ENCODE measurements around the gene TMSB15C.
"Not testable (repeated sequence)": the region's sequence is repeated elsewhere in the genome, so short reads cannot be mapped to it uniquely, and the experiment has no call there.

TMSB15C gene

DNA sequence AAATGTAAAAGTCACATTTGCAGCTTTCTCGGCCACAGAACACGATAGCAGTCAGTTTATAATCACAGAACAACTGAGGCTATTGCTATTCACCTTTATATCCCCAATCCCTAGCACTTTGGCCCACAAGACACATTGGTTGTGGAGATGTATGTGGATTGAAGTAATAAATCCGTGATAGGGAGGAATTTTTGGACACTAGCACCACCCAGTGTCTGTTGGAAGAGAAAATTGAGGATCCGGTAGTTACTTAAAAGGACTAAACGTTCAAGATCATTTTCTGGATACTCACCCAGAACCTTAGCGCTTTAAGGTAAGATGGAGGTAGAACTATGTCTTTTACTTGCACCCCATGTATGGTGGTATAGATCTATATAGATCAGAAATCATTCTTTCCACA is 1.8 kb upstream of the TMSB15C start:
- H3K4ac ChIP-seq (ENCODE audit: low read depth, low read length); H3K23ac ChIP-seq (ENCODE audit: low read length): not testable (repeated sequence)
- WGBS (ENCODE audit: extremely low coverage, insufficient coverage, low lambda C conversion rate), result no CpG with 5 or more reads among the region's 6 CpGs

DNA sequence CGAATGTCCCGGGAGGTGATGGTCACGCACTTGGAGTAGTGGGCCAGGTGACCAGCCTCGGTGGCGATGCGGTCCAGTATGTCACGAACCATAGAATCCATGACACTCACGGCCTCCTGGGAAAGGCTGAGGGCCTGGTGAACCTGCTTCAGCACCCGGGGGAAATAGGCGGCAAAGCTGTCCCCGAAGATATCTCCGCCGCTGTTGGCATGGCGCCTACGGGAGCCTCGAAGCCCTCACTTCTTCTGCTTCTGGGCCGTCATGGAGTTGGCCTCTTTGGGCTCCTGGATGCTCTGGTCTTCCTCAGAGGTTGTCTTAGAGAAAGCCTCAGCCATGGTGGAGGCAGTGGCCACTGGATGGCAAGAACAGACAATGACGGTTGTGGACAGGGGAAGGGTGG is 13.4 kb downstream of the TMSB15C start:
- not testable (repeated sequence) for H3K79me1 ChIP-seq (ENCODE audit: low read length); H4K8ac ChIP-seq (ENCODE audit: low read depth, low read length); H2BK5ac ChIP-seq (ENCODE audit: low read length); H2BK120ac ChIP-seq (ENCODE audit: low read depth, low read length); DNase-seq; H3K4me1 ChIP-seq (ENCODE audit: control insufficient read depth, low read depth, low read length); H3K36me3 ChIP-seq (ENCODE audit: control insufficient read depth, insufficient read depth, low read length); H3K56ac ChIP-seq (ENCODE audit: low read length); H3K27ac ChIP-seq (ENCODE audit: low read depth, low read length); H3K9ac ChIP-seq (ENCODE audit: low read length); H3K27me3 ChIP-seq (ENCODE audit: insufficient read depth, low read length, poor library complexity); H2BK15ac ChIP-seq (replicated peaks; ENCODE audit: low read depth); H3K4me2 ChIP-seq (ENCODE audit: low read length); H3K4me3 ChIP-seq (ENCODE audit: low read length); H4K5ac ChIP-seq (ENCODE audit: low read length); H2AK5ac ChIP-seq (ENCODE audit: low read length); H3K23ac ChIP-seq (ENCODE audit: low read length); H3K18ac ChIP-seq (ENCODE audit: low read length); H3K4ac ChIP-seq (ENCODE audit: low read depth, low read length); H3K79me2 ChIP-seq (ENCODE audit: control insufficient read depth, insufficient read depth, low read length)
- WGBS (ENCODE audit: extremely low coverage, insufficient coverage, low lambda C conversion rate), result no CpG with 5 or more reads among the region's 18 CpGs

More for the DNA sequence above, 1.8 kb upstream of the TMSB15C start:
- H3K9ac ChIP-seq (ENCODE audit: low read length); H3K27ac ChIP-seq (ENCODE audit: low read depth, low read length); H2AK5ac ChIP-seq (ENCODE audit: low read length); H3K36me3 ChIP-seq (ENCODE audit: control insufficient read depth, insufficient read depth, low read length); H4K5ac ChIP-seq (ENCODE audit: low read length); H2BK120ac ChIP-seq (ENCODE audit: low read depth, low read length); H3K4me3 ChIP-seq (ENCODE audit: low read length); H3K79me1 ChIP-seq (ENCODE audit: low read length); H3K18ac ChIP-seq (ENCODE audit: low read length); H4K8ac ChIP-seq (ENCODE audit: low read depth, low read length); H3K56ac ChIP-seq (ENCODE audit: low read length); H2BK5ac ChIP-seq (ENCODE audit: low read length); H3K27me3 ChIP-seq (ENCODE audit: insufficient read depth, low read length, poor library complexity); DNase-seq; H2BK15ac ChIP-seq (replicated peaks; ENCODE audit: low read depth); H3K79me2 ChIP-seq (ENCODE audit: control insufficient read depth, insufficient read depth, low read length); H3K4me1 ChIP-seq (ENCODE audit: control insufficient read depth, low read depth, low read length); H3K4me2 ChIP-seq (ENCODE audit: low read length): not testable (repeated sequence)

DNA sequence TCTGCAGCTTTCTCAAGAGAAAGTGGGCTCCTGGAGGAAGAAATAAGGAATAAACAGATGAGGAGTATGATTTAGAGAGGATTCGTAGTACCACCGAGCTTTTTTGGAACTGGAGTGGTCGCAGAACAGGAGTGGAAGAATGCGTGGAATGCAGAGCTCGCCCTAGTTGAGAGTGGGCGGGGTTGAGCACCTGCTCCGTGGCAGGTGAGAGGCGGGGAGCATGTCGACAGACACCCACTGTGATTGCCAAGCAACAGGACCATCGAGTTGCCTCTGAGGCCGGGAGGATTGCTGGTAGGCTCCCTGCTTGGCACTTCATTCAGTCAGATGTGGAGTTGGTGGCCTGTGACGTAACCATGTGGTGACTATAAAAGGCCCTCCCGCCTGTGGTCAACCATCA is 21.1 kb downstream of the TMSB15C start:
- not testable (repeated sequence) for H3K23ac ChIP-seq (ENCODE audit: low read length); H3K56ac ChIP-seq (ENCODE audit: low read length); H2BK15ac ChIP-seq (replicated peaks; ENCODE audit: low read depth); DNase-seq; H3K79me1 ChIP-seq (ENCODE audit: low read length); H3K4me3 ChIP-seq (ENCODE audit: low read length); H3K36me3 ChIP-seq (ENCODE audit: control insufficient read depth, insufficient read depth, low read length); H2BK120ac ChIP-seq (ENCODE audit: low read depth, low read length); H3K79me2 ChIP-seq (ENCODE audit: control insufficient read depth, insufficient read depth, low read length); H3K27ac ChIP-seq (ENCODE audit: low read depth, low read length); H3K18ac ChIP-seq (ENCODE audit: low read length); H4K5ac ChIP-seq (ENCODE audit: low read length); H3K27me3 ChIP-seq (ENCODE audit: insufficient read depth, low read length, poor library complexity); H2BK5ac ChIP-seq (ENCODE audit: low read length); H3K4ac ChIP-seq (ENCODE audit: low read depth, low read length); H4K8ac ChIP-seq (ENCODE audit: low read depth, low read length); H2AK5ac ChIP-seq (ENCODE audit: low read length); H3K9ac ChIP-seq (ENCODE audit: low read length); H3K4me1 ChIP-seq (ENCODE audit: control insufficient read depth, low read depth, low read length); H3K4me2 ChIP-seq (ENCODE audit: low read length)
- no CpG with 5 or more reads among the region's 13 CpGs for WGBS (ENCODE audit: extremely low coverage, insufficient coverage, low lambda C conversion rate)

DNA sequence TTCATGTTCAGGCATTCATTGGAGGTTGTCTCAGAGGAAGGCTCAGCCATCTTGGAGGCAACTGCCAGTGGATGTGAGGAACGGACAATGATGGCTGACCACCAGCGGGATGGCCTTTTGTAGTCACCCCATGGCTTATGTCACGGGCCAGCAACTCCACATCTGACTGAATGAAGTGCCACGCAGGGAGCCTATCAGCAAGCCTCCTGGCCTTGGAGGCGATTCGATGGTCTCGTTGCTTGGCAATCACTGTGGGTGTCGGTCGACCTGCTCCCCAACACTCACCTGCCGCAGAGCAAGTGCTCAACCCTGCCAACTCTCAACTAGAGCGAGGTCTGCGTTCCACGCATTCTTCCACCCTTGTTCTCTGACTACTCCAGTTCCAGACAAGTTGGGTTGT is 28.9 kb downstream of the TMSB15C start:
- Histone ChIP-seq H3K27me3 (ENCODE audit: insufficient read depth, low read length, poor library complexity) (no peaks in the 10 kb centered on the region), H2BK15ac (replicated peaks; ENCODE audit: low read depth) (no peak overlapping the region), H3K79me2 (ENCODE audit: control insufficient read depth, insufficient read depth, low read length) (no peaks in the 10 kb centered on the region), H4K8ac (ENCODE audit: low read depth, low read length) (no peak overlapping the region), H3K23ac (ENCODE audit: low read length) (no peak overlapping the region), H3K18ac (ENCODE audit: low read length) (no peak overlapping the region), H3K27ac (ENCODE audit: low read depth, low read length) (no peak overlapping the region), H2BK5ac (ENCODE audit: low read length) (no peak overlapping the region), H3K4me2 (ENCODE audit: low read length) (no peak overlapping the region), H3K79me1 (ENCODE audit: low read length) (no peaks in the 10 kb centered on the region), H4K5ac (ENCODE audit: low read length) (no peak overlapping the region), H3K4me3 (ENCODE audit: low read length) (no peak overlapping the region), H3K4me1 (ENCODE audit: control insufficient read depth, low read depth, low read length) (no peaks in the 10 kb centered on the region), H2AK5ac (ENCODE audit: low read length) (no peak overlapping the region), H3K9ac (ENCODE audit: low read length) (no peak overlapping the region), H2BK120ac (ENCODE audit: low read depth, low read length) (no peak overlapping the region), H3K36me3 (ENCODE audit: control insufficient read depth, insufficient read depth, low read length) (no peaks in the 10 kb centered on the region), H3K4ac (ENCODE audit: low read depth, low read length) (no peak overlapping the region), H3K56ac (ENCODE audit: low read length) (no peak overlapping the region)
- no peak for DNase-seq
- WGBS (ENCODE audit: extremely low coverage, insufficient coverage, low lambda C conversion rate), result no CpG with 5 or more reads among the region's 13 CpGs

DNA sequence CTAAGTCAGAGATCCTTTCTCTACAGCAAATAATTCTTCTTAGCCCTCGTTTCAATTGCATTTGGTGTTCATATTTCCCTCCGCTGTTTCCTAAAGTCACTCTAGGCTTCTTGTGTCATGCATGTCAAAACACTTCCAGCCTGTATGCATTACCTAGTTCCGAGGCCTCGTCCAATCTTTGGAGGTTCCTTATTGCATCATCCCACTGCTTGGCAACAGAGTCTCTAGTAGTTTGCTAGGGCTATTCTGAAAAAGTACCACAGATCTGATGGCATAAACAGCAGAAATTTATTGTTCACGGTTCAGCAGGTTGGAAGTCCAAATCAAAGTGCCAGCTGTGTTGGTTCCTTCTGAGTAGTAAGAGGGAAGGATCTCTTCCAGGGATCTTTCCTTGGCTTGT is 30.4 kb downstream of the TMSB15C start:
- no peak overlapping the region for H2AK5ac ChIP-seq (ENCODE audit: low read length)
- H2BK5ac ChIP-seq (ENCODE audit: low read length), result no peak overlapping the region
- no peak overlapping the region for H2BK15ac ChIP-seq (replicated peaks; ENCODE audit: low read depth)
- no peak overlapping the region for H3K4me3 ChIP-seq (ENCODE audit: low read length)
- no peak overlapping the region for H3K27ac ChIP-seq (ENCODE audit: low read depth, low read length)
- no peak for DNase-seq
- no peak overlapping the region for H4K5ac ChIP-seq (ENCODE audit: low read length)
- H2BK120ac ChIP-seq (ENCODE audit: low read depth, low read length), result no peak overlapping the region
- no peak overlapping the region for H3K18ac ChIP-seq (ENCODE audit: low read length)
- no peaks in the 10 kb centered on the region for H3K79me2 ChIP-seq (ENCODE audit: control insufficient read depth, insufficient read depth, low read length)
- H3K4ac ChIP-seq (ENCODE audit: low read depth, low read length), result no peak overlapping the region
- H3K4me1 ChIP-seq (ENCODE audit: control insufficient read depth, low read depth, low read length), result no peaks in the 10 kb centered on the region
- no peak overlapping the region for H3K56ac ChIP-seq (ENCODE audit: low read length)
- no peaks in the 10 kb centered on the region for H3K79me1 ChIP-seq (ENCODE audit: low read length)
- H3K23ac ChIP-seq (ENCODE audit: low read length), result no peak overlapping the region
- H4K8ac ChIP-seq (ENCODE audit: low read depth, low read length), result no peak overlapping the region
- H3K36me3 ChIP-seq (ENCODE audit: control insufficient read depth, insufficient read depth, low read length), result no peaks in the 10 kb centered on the region
- no peaks in the 10 kb centered on the region for H3K27me3 ChIP-seq (ENCODE audit: insufficient read depth, low read length, poor library complexity)
- WGBS (ENCODE audit: extremely low coverage, insufficient coverage, low lambda C conversion rate), result no CpG with 5 or more reads among the region's 5 CpGs
- no peak overlapping the region for H3K9ac ChIP-seq (ENCODE audit: low read length)
- no peak overlapping the region for H3K4me2 ChIP-seq (ENCODE audit: low read length)

DNA sequence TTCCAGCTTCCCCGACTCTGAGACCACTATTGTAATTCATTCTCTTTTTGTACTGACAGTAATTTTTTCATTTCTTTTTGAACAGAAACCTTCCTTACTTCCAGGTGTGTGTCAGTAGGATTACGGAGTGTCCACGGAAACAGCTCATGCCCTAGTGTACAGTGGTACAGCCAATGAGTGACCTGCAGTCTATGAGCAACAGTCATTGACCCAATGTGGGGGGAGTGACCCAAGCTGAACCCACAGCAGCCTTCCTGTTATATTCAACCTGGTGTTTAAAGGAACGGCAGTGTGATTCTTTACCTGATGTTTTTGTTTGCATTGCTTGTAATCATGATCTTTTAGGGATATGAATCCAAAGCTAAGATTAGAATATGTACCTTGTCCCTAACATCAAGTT is 35.0 kb downstream of the TMSB15C start:
- no peaks in the 10 kb centered on the region for H3K4me1 ChIP-seq (ENCODE audit: control insufficient read depth, low read depth, low read length)
- no peak overlapping the region for H4K8ac ChIP-seq (ENCODE audit: low read depth, low read length)
- H2BK15ac ChIP-seq (replicated peaks; ENCODE audit: low read depth), result no peak overlapping the region
- no peaks in the 10 kb centered on the region for H3K79me2 ChIP-seq (ENCODE audit: control insufficient read depth, insufficient read depth, low read length)
- WGBS (ENCODE audit: extremely low coverage, insufficient coverage, low lambda C conversion rate), result no CpG with 5 or more reads among the region's 4 CpGs
- no peaks in the 10 kb centered on the region for H3K36me3 ChIP-seq (ENCODE audit: control insufficient read depth, insufficient read depth, low read length)
- no peak overlapping the region for H3K27ac ChIP-seq (ENCODE audit: low read depth, low read length)
- DNase-seq, result no peak
- no peak overlapping the region for H2BK5ac ChIP-seq (ENCODE audit: low read length)
- no peaks in the 10 kb centered on the region for H3K79me1 ChIP-seq (ENCODE audit: low read length)
- H3K4me2 ChIP-seq (ENCODE audit: low read length), result no peak overlapping the region
- no peak overlapping the region for H3K56ac ChIP-seq (ENCODE audit: low read length)
- no peak overlapping the region for H2AK5ac ChIP-seq (ENCODE audit: low read length)
- H3K4me3 ChIP-seq (ENCODE audit: low read length), result no peak overlapping the region
- no peak overlapping the region for H3K9ac ChIP-seq (ENCODE audit: low read length)
- H2BK120ac ChIP-seq (ENCODE audit: low read depth, low read length), result no peak overlapping the region
- no peak overlapping the region for H3K4ac ChIP-seq (ENCODE audit: low read depth, low read length)
- no peak overlapping the region for H3K23ac ChIP-seq (ENCODE audit: low read length)
- H3K18ac ChIP-seq (ENCODE audit: low read length), result no peak overlapping the region
- no peak overlapping the region for H4K5ac ChIP-seq (ENCODE audit: low read length)
- no peaks in the 10 kb centered on the region for H3K27me3 ChIP-seq (ENCODE audit: insufficient read depth, low read length, poor library complexity)

All from mesendoderm (in vitro differentiated cells).